ENCODE data around the gene IL17B.

DNA sequence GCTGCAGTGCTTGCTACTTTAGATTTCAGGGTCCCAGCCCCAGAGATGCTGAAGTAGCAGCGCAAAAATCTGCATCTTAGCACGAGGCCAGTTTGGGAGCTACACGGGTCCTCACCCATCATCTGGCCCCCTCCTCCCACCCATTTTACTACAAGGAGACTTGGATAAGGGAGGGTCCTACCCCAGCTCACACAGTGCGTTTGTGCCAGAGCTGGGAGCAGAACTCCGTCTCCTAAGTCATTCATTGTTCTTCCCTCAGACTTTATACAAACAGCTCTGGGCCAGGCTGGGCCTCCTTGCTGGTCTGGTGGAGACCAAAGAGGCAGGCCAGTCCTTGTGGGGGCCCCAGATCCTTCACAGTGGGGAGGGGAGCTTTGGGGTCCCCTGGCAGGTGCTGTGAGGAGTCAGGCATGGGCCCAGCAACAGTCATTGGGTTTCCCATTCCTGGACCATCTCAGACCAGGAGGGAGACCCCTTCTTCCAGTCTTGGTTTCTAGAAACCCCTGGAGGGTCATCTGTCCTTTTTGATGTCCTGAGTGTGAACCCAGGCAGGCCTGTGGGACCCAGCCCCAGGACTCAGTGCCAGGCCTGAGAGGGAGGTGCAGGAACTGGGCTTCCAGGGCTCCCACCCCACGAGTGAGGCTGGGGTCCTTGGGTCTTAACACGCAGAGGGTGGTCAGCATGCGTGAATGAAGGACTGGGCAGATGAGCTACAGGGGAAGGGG lies 2.3 kb upstream of the IL17B start:
- TF ChIP-seq, protein P1, sequence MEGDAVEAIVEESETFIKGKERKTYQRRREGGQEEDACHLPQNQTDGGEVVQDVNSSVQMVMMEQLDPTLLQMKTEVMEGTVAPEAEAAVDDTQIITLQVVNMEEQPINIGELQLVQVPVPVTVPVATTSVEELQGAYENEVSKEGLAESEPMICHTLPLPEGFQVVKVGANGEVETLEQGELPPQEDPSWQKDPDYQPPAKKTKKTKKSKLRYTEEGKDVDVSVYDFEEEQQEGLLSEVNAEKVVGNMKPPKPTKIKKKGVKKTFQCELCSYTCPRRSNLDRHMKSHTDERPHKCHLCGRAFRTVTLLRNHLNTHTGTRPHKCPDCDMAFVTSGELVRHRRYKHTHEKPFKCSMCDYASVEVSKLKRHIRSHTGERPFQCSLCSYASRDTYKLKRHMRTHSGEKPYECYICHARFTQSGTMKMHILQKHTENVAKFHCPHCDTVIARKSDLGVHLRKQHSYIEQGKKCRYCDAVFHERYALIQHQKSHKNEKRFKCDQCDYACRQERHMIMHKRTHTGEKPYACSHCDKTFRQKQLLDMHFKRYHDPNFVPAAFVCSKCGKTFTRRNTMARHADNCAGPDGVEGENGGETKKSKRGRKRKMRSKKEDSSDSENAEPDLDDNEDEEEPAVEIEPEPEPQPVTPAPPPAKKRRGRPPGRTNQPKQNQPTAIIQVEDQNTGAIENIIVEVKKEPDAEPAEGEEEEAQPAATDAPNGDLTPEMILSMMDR (conservative IDR thresholded peaks at IDR 0.05; ENCODE audit: low read depth in 2 of 2): no peak
- TF ChIP-seq ZNF114 (CRISPR knock-in tag; IDR thresholded peaks at IDR 0.05): no peak
- no peak for TF ChIP-seq EZH2phosphoT487 (IDR thresholded peaks at IDR 0.05; ENCODE audit: unreplicated experiment)
- no peak for TF ChIP-seq CREB1 (CRISPR knock-in tag; IDR thresholded peaks at IDR 0.05; ENCODE audit: low read depth)
- TF ChIP-seq, protein P2, sequence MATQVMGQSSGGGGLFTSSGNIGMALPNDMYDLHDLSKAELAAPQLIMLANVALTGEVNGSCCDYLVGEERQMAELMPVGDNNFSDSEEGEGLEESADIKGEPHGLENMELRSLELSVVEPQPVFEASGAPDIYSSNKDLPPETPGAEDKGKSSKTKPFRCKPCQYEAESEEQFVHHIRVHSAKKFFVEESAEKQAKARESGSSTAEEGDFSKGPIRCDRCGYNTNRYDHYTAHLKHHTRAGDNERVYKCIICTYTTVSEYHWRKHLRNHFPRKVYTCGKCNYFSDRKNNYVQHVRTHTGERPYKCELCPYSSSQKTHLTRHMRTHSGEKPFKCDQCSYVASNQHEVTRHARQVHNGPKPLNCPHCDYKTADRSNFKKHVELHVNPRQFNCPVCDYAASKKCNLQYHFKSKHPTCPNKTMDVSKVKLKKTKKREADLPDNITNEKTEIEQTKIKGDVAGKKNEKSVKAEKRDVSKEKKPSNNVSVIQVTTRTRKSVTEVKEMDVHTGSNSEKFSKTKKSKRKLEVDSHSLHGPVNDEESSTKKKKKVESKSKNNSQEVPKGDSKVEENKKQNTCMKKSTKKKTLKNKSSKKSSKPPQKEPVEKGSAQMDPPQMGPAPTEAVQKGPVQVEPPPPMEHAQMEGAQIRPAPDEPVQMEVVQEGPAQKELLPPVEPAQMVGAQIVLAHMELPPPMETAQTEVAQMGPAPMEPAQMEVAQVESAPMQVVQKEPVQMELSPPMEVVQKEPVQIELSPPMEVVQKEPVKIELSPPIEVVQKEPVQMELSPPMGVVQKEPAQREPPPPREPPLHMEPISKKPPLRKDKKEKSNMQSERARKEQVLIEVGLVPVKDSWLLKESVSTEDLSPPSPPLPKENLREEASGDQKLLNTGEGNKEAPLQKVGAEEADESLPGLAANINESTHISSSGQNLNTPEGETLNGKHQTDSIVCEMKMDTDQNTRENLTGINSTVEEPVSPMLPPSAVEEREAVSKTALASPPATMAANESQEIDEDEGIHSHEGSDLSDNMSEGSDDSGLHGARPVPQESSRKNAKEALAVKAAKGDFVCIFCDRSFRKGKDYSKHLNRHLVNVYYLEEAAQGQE (IDR thresholded peaks at IDR 0.05; ENCODE audit: unreplicated experiment): no peak

Data from GM23338 (cell line).